ENCODE results near the gene MICU2. TPM values are rescaled to one million over a fixed set of nuclear protein-coding genes. Genes with fewer than 3 reads are reported as not detected.

Gene MICU2
- total RNA-seq, 2 experiments from 2014 or later = 36.2 to 37.4 TPM

GRCh38 chr13:21550918-21551317, 53.1 kb downstream of the MICU2 start:
- POLR2A ChIA-PET = no interaction called here
- H3K4me3 Mint-ChIP-seq = no peak overlapping the region
- no peaks in the 10 kb centered on the region for H3K9me3 Mint-ChIP-seq
- H3K36me3 Mint-ChIP-seq = peaks cover 25% of the 10 kb centered on the region
- H3K27ac Mint-ChIP-seq = no peak overlapping the region
- H3K27me3 Mint-ChIP-seq = no peaks in the 10 kb centered on the region
- DNase-seq = no peak
- H3K4me1 Mint-ChIP-seq = peaks cover 2% of the 10 kb centered on the region
- no peak for ATAC-seq (ENCODE audit: low read depth)

GRCh38 chr13:21549633-21550032, 54.3 kb downstream of the MICU2 start:
- Mint-ChIP-seq H3K9me3 (no peaks in the 10 kb centered on the region), H3K4me1 (peaks cover 2% of the 10 kb centered on the region), H3K36me3 (peaks cover 26% of the 10 kb centered on the region), H3K4me3 (no peak overlapping the region), H3K27me3 (no peaks in the 10 kb centered on the region), H3K27ac (no peak overlapping the region)
- POLR2A ChIA-PET = no interaction called here
- DNase-seq (no peak), ATAC-seq (ENCODE audit: low read depth) (no peak)

GRCh38 chr13:21548577-21548976, 55.4 kb downstream of the MICU2 start:
- peaks cover 29% of the 10 kb centered on the region for H3K36me3 Mint-ChIP-seq
- POLR2A ChIA-PET = no interaction called here
- no peaks in the 10 kb centered on the region for H3K27me3 Mint-ChIP-seq
- no peaks in the 10 kb centered on the region for H3K9me3 Mint-ChIP-seq
- no peak overlapping the region for H3K27ac Mint-ChIP-seq
- DNase-seq (no peak), ATAC-seq (ENCODE audit: low read depth) (no peak)
- no peak overlapping the region for H3K4me3 Mint-ChIP-seq
- peaks cover 2% of the 10 kb centered on the region for H3K4me1 Mint-ChIP-seq

- POLR2A ChIA-PET = no interaction called here
- H3K9me3 Mint-ChIP-seq = no peaks in the 10 kb centered on the region
- no peaks in the 10 kb centered on the region for H3K27me3 Mint-ChIP-seq
- peaks cover 18% of the 10 kb centered on the region for H3K36me3 Mint-ChIP-seq
- DNase-seq = no peak
- no peak overlapping the region for H3K27ac Mint-ChIP-seq
- ATAC-seq (ENCODE audit: low read depth) = no peak
- peaks cover 2% of the 10 kb centered on the region for H3K4me1 Mint-ChIP-seq
- H3K4me3 Mint-ChIP-seq = no peak overlapping the region
Observed at GRCh38 chr13:21546372-21546771, 57.6 kb downstream of the MICU2 start.

- H3K4me1 Mint-ChIP-seq = no peaks in the 10 kb centered on the region
- ATAC-seq (ENCODE audit: low read depth) (no peak), DNase-seq (no peak)
- peaks cover 16% of the 10 kb centered on the region for H3K36me3 Mint-ChIP-seq
- H3K27ac Mint-ChIP-seq = no peak overlapping the region
- H3K4me3 Mint-ChIP-seq = no peak overlapping the region
- H3K27me3 Mint-ChIP-seq = no peaks in the 10 kb centered on the region
- POLR2A ChIA-PET = no interaction called here
- no peaks in the 10 kb centered on the region for H3K9me3 Mint-ChIP-seq
Observed at GRCh38 chr13:21544515-21544914, 59.5 kb downstream of the MICU2 start.

- ATAC-seq (ENCODE audit: low read depth) (no peak), DNase-seq (no peak)
- peaks cover 26% of the 10 kb centered on the region for H3K36me3 Mint-ChIP-seq
- POLR2A ChIA-PET = no interaction called here
- no peaks in the 10 kb centered on the region for H3K9me3 Mint-ChIP-seq
- H3K4me1 Mint-ChIP-seq = peaks cover 2% of the 10 kb centered on the region
- H3K27ac Mint-ChIP-seq = no peak overlapping the region
- H3K4me3 Mint-ChIP-seq = no peak overlapping the region
- no peaks in the 10 kb centered on the region for H3K27me3 Mint-ChIP-seq
Observed at GRCh38 chr13:21542563-21542962, 61.4 kb downstream of the MICU2 start.

GRCh38 chr13:21541980-21542379, 62.0 kb downstream of the MICU2 start:
- POLR2A ChIA-PET = no interaction called here
- no peak for ATAC-seq (ENCODE audit: low read depth)
- Mint-ChIP-seq H3K4me1 (peaks cover 3% of the 10 kb centered on the region), H3K36me3 (peaks cover 26% of the 10 kb centered on the region), H3K27me3 (no peaks in the 10 kb centered on the region), H3K27ac (no peak overlapping the region), H3K4me3 (no peak overlapping the region), H3K9me3 (no peaks in the 10 kb centered on the region)
- no peak for DNase-seq

GRCh38 chr13:21541271-21541670, 62.7 kb downstream of the MICU2 start:
- H3K4me1 Mint-ChIP-seq = peaks cover 3% of the 10 kb centered on the region
- no peak for DNase-seq
- peaks cover 26% of the 10 kb centered on the region for H3K36me3 Mint-ChIP-seq
- H3K9me3 Mint-ChIP-seq = no peaks in the 10 kb centered on the region
- H3K27me3 Mint-ChIP-seq = no peaks in the 10 kb centered on the region
- no peak overlapping the region for H3K27ac Mint-ChIP-seq
- no peak for ATAC-seq (ENCODE audit: low read depth)
- no peak overlapping the region for H3K4me3 Mint-ChIP-seq
- POLR2A ChIA-PET = no interaction called here

- H3K36me3 Mint-ChIP-seq = peaks cover 20% of the 10 kb centered on the region
- no peak overlapping the region for H3K27ac Mint-ChIP-seq
- POLR2A ChIA-PET = no interaction called here
- DNase-seq (no peak), ATAC-seq (ENCODE audit: low read depth) (no peak)
- H3K27me3 Mint-ChIP-seq = no peaks in the 10 kb centered on the region
- no peak overlapping the region for H3K4me3 Mint-ChIP-seq
- peaks cover 3% of the 10 kb centered on the region for H3K4me1 Mint-ChIP-seq
- H3K9me3 Mint-ChIP-seq = no peaks in the 10 kb centered on the region
Observed at GRCh38 chr13:21539687-21540086, 64.3 kb downstream of the MICU2 start.

- Mint-ChIP-seq H3K4me1 (peaks cover 3% of the 10 kb centered on the region), H3K27ac (no peak overlapping the region), H3K36me3 (peaks cover 15% of the 10 kb centered on the region), H3K27me3 (no peaks in the 10 kb centered on the region), H3K9me3 (no peaks in the 10 kb centered on the region), H3K4me3 (no peak overlapping the region)
- DNase-seq (no peak), ATAC-seq (ENCODE audit: low read depth) (no peak)
- POLR2A ChIA-PET = no interaction called here
Observed at GRCh38 chr13:21538753-21539152, 65.2 kb downstream of the MICU2 start.

GRCh38 chr13:21538280-21538679, 65.7 kb downstream of the MICU2 start:
- Mint-ChIP-seq H3K36me3 (peaks cover 15% of the 10 kb centered on the region), H3K27me3 (no peaks in the 10 kb centered on the region), H3K27ac (no peak overlapping the region), H3K4me1 (peaks cover 3% of the 10 kb centered on the region), H3K4me3 (no peak overlapping the region), H3K9me3 (no peaks in the 10 kb centered on the region)
- DNase-seq = no peak
- no peak for ATAC-seq (ENCODE audit: low read depth)
- POLR2A ChIA-PET = interaction anchor here (0.7 kb wide), 1 partner anchor 901 kb away, joined by 3 read pairs; no protein-coding TSS in a partner anchor

- peaks cover 23% of the 10 kb centered on the region for H3K36me3 Mint-ChIP-seq
- POLR2A ChIA-PET = no interaction called here
- no peaks in the 10 kb centered on the region for H3K27me3 Mint-ChIP-seq
- no peak overlapping the region for H3K27ac Mint-ChIP-seq
- ATAC-seq (ENCODE audit: low read depth) = no peak
- H3K4me1 Mint-ChIP-seq = peaks cover 3% of the 10 kb centered on the region
- H3K9me3 Mint-ChIP-seq = no peaks in the 10 kb centered on the region
- H3K4me3 Mint-ChIP-seq = no peak overlapping the region
- DNase-seq = no peak
Observed at GRCh38 chr13:21537105-21537504, 66.9 kb downstream of the MICU2 start.

- H3K27ac Mint-ChIP-seq = no peak overlapping the region
- H3K36me3 Mint-ChIP-seq = peaks cover 24% of the 10 kb centered on the region
Observed at GRCh38 chr13:21534760-21535159, 69.2 kb downstream of the MICU2 start.

GRCh38 chr13:21531455-21531854, 72.5 kb downstream of the MICU2 start:
- no peak overlapping the region for H3K27ac Mint-ChIP-seq
- no peaks in the 10 kb centered on the region for H3K9me3 Mint-ChIP-seq
- peaks cover 3% of the 10 kb centered on the region for H3K4me1 Mint-ChIP-seq
- peaks cover 13% of the 10 kb centered on the region for H3K36me3 Mint-ChIP-seq
- no peaks in the 10 kb centered on the region for H3K27me3 Mint-ChIP-seq
- DNase-seq (no peak), ATAC-seq (ENCODE audit: low read depth) (no peak)
- POLR2A ChIA-PET = no interaction called here
- H3K4me3 Mint-ChIP-seq = no peak overlapping the region

More at GRCh38 chr13:21534760-21535159, 69.2 kb downstream of the MICU2 start:
- Mint-ChIP-seq H3K4me1 (peaks cover 7% of the 10 kb centered on the region), H3K9me3 (no peaks in the 10 kb centered on the region), H3K27me3 (no peaks in the 10 kb centered on the region), H3K4me3 (no peak overlapping the region)
- ATAC-seq (ENCODE audit: low read depth) (no peak), DNase-seq (no peak)
- POLR2A ChIA-PET = no interaction called here

GRCh38 chr13:21530656-21531055, 73.3 kb downstream of the MICU2 start:
- POLR2A ChIA-PET = no interaction called here
- Mint-ChIP-seq H3K27me3 (no peaks in the 10 kb centered on the region), H3K4me3 (no peak overlapping the region), H3K4me1 (peaks cover 3% of the 10 kb centered on the region), H3K9me3 (no peaks in the 10 kb centered on the region), H3K36me3 (peaks cover 17% of the 10 kb centered on the region), H3K27ac (no peak overlapping the region)
- no peak for DNase-seq
- no peak for ATAC-seq (ENCODE audit: low read depth)

All from activated naive CD8-positive, alpha-beta T cell treated with anti-CD3 and anti-CD28 coated beads, Interleukin-2, amount 10 ng/mL, durations not matched to agents 7 days and 5 days (primary cell).